Measurements from ENCODE around the gene ZDHHC19.
"Not testable (repeated sequence)": the region's sequence is repeated elsewhere in the genome, so short reads cannot be mapped to it uniquely, and the experiment has no call there.

The ZDHHC19 gene, protein sequence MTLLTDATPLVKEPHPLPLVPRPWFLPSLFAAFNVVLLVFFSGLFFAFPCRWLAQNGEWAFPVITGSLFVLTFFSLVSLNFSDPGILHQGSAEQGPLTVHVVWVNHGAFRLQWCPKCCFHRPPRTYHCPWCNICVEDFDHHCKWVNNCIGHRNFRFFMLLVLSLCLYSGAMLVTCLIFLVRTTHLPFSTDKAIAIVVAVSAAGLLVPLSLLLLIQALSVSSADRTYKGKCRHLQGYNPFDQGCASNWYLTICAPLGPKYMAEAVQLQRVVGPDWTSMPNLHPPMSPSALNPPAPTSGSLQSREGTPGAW

DNA sequence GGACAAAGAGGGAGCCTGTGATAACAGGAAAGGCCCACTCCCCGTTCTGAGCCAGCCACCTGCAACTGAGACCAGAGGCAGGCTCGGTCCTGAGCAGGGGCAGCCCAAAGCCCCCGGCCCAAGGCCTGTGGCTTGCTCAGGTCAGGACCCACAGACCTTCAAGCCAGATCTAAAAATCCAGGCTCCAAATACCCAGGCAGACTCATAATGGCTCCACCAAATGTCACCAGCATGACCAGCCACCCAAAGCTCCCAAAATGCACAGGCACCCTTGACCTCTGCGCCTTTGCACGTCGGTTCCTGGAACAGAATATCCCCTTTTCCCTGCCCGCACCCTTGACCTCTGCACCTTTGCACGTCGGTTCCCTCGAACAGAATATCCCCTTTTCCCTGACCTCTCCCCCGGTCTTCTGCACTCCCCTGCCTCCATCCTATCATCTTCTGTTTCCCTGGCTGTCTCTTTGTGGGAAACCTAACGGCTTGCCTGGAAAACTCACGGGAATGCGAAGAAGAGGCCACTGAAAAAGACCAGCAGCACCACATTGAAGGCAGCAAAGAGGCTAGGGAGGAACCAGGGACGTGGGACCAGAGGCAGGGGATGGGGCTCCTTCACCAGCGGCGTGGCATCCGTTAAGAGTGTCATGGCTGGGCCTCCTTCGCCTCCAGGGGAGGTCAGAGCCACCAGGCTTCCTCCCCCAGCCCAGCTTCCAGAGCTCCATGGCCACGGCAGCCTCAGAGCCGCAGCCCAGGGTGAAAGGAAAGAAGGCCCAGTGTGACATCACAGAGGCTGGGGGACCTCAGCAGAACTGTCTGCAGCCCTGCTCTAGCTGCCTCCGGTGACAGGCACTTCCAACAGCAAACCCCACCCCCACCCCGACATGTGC, at the start of gene ZDHHC19:
TSS of gene ZDHHC19 (minus strand) at position 728 of the 884 bp plus-strand sequence. CDS start at position 643, 85 bp downstream.
- DNase-seq = no peak

DNA sequence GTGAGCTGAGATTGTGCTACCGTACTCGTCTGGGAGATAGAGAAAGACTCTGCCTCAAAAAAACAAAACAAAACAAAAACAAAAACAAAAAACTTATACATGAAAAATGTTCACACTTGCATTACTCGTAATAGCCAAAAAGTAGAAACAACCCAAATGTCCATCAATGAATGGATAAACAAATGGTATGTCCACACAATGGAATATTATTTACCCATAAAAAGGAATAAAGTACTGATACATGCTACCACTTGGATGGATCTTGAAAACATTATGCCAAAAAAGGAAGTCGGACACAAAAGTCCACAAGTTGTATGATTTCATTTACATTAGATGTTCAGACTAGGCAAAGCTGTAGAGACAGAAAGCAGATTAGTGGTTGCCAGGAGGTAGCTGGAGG, 49.6 kb upstream of the ZDHHC19 start:
- DNase-seq = no peak

DNA sequence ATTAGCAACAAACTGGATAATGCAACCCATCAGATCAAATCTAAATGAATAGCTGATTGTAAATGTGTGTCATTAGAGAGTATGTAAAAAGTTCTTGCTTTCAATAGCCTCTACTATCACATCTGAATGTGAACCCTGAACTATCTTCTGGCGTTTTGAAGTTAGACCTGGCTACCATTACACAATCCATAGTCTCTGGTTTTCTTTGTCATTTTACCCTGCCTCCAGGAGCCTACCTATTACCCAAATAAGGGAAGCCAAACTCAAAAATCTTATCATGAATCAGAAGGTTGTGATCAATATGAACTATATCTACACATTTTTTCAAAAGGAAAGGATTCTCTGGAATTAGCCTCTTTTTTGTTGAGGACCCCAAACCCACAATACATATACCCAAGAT, 44.6 kb upstream of the ZDHHC19 start:
- DNase-seq = no peak

DNA sequence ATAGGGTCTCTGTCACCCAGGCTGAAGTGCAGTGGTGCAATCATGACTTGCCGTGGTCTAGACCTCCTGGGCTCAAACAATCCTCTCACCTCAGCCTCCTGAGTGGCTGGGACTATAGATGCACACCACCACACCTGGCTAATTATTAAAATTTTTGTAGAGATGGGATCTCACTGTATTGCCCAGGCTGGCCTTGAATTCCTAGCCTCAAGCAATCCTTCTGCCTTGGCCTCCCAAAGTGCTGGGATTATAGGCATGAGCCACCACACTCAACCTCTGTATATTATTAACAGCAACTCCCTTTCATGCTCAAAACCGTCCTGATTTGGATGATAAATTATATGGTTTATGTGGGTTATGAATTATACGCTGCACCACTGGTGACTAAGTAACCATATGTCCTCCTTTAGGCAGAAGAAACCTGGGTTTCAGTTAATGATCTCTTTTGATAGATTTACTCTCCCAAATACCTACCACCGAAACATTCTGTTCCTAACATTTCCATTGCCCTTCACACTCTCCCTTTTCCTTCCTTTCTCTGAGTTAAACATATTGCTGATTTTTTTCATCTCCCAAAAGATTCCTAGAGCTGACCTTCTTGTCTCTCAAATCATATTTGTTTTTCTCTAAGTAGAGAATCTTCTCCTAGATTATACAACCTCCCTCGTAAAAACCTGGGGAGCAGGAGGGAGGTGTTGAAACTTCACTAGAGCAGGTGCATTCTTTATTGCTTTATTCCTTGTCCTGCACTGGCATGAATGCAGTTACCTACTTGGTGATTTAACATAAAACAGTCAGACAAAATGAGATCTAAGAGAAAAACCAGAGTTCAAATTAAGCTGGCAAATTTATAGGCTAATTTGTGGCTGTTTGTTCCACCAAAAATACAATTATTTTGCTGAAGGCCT, 43.4 kb upstream of the ZDHHC19 start:
- no peak for DNase-seq

DNA sequence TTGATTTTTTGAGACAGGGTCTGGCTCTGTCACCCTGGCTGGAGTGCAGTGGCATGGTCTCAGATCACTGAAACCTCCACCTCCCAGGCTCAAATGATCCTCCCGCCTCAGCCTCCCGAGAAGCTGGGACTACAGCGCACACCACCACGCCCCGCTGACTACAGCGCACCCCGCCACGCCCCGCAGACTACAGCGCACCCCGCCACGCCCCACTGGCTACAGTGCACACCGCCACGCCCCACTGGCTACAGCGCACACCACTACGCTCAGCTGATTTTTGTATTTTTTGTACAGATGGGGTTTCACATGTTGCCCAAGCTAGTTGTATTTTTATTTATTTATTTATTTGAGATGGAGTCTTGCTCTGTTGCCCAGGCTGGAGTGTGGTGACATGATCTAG, 40.7 kb upstream of the ZDHHC19 start:
- no peak for DNase-seq

DNA sequence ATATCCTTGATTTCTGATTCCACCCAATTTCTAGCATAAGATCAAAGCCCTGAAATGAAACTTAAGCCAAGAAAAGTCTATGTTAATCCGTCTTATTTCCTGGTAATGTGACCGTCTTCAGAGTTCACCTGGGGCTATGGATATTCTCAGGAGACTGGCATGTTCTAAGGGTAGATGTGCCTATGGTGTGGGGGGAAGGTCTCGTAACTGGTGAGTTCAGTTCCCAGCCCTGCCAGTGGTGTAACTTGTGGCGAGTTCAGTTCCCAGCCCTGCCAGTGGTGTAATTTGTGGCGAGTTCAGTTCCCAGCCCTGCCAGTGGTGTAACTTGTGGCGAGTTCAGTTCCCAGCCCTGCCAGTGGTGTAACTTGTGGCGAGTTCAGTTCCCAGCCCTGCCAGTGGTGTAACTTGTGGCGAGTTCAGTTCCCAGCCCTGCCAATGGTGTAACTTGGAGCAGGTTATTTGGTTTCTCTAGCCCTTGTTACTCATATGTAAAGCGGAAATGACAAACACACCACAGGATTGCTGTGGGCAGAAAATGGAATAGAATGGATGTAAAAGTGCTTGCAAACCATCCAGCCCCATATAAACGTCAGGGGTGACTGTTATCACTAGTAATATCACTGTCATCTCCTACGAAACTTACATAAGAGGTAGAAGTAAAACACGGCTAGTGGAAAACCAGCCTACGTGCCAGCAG, 35.6 kb upstream of the ZDHHC19 start:
- no peak for DNase-seq

DNA sequence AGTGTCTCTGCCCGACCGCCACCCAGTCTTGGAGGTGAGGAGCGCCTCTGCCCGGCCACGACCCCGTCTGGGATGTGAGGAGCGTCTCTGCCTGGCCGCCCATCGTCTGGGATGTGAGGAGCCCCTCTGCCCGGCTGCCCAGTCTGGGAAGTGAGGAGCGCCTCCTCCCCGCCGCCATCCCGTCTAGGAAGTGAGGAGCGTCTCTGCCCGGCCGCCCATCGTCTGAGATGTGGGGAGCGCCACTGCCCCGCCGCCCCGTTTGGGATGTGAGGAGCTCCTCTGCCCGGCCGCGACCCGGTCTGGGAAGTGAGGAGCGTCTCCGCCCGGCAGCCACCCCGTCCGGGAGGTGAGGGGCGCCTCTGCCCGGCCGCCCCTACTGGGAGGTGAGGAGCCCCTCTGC, 33.0 kb upstream of the ZDHHC19 start:
- not testable (repeated sequence) for DNase-seq

DNA sequence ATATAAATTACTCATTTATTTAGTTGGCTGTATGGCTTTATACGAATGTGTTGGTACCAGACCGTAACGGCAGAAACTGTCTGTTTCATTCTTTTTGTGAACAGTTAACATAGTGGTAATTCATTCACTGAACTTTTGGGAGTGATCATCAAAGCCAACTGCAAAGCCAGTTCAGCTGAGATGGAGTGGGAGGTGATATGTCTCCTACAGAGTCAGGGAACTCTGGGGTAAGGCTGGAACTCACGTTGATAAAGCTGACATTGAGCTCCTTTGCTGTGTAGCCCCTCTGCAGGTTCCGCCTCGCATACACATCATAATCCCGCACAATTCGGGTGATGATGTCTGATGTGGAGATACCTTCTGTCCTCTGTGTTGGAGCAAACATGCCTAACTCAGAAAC, 30.5 kb upstream of the ZDHHC19 start:
- DNase-seq = no peak

DNA sequence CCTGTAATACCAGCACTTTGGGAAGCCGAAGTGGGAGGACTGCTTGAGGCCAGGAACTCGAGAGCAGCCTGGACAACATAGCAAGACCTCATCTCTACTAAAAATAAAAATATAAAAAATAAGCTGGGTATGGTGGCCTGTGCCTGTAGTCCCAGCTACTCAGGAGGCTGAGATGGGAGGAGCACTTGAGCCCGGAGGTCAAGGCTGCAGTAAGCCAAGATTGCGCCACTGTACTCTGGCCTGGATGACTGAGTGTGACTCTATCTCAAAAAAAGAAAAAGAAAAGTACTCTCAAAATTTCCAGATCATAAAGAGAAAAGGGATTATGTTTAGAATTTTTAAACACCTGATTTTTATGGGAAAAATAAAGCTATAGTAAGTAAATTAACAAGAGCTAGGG, 29.2 kb upstream of the ZDHHC19 start:
- DNase-seq = no peak

DNA sequence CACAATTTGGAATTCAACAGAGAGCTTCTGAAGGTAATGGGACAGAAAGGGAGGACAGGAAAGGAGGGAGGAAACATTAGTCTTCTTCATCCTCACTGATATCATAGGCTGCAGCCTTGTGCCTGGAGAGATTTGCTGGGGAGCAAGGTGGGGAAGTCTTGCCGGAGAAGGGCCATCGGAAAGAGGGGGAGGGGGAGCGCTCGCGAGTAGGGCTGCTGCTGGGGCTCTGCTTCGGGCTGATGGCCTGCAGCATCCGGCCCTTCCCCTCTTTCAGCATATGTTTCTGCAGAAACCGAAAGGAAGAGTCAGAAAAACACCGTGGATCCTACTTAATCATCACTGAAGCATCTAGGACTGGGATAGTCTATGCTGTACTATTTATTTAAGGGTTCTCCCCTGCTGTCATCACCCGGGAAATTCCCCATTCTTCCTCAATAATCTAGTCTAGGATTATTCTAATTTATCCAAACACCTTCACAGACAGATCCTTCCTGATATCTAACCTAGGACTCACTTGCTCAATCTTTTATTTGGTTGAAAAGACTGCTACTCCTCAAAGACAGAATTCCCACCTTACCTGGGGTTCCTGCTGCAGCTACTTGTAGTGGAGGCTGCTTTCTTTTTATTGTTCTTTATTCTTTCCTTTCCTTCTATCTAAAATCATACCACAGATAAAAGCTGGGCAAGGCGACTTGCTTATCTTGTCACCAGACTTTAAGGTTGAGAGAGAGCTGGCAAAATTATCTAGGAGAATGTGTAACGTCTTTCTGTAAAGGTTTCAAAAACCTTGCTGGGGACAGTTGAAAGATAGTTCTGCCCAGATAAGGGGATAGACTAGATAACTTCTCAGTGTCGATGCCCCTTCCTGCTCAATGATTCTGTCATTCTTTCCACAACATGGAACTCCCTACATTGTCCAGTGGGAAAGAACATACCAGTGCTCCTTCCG, 27.7 kb upstream of the ZDHHC19 start:
- no peak for DNase-seq

DNA sequence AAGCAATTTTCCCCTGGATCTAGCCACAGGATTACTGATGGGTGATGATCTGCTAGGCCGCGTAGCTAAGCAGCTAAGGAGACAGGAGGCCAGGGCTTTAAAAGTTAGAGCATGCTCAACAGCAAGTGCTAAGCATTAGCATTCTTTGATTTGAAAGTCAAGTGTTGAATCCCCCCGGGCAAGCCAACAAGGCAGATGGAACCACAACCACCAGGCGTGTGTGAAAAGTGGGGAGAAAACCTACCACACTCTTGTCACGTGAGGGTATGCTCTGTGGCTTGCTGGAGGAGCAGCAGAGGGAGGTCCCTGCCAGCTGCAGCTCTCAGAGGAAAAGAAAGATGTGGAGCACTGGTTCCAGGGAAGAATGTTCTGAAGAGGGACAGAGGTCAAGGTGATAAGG, 26.0 kb upstream of the ZDHHC19 start:
- no peak for DNase-seq

DNA sequence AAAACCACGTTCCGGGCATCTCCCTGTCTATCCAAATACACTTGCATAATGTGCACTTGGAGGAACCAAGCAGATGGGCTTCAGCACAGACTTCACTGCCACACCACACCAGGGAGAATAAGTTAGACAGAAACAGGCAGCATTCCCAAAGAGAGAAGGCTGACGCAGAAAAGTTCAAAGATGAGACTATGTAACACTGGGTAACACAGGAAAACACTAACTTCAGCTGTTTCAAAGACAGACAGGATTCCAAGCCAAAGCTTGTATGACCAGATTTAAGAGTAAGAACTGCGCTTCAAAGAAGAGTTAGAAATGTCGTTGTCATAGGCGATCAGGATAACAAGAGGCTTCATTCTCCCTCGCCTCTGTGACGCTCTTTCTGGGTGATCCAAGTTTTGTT, 25.0 kb upstream of the ZDHHC19 start:
- DNase-seq = no peak

DNA sequence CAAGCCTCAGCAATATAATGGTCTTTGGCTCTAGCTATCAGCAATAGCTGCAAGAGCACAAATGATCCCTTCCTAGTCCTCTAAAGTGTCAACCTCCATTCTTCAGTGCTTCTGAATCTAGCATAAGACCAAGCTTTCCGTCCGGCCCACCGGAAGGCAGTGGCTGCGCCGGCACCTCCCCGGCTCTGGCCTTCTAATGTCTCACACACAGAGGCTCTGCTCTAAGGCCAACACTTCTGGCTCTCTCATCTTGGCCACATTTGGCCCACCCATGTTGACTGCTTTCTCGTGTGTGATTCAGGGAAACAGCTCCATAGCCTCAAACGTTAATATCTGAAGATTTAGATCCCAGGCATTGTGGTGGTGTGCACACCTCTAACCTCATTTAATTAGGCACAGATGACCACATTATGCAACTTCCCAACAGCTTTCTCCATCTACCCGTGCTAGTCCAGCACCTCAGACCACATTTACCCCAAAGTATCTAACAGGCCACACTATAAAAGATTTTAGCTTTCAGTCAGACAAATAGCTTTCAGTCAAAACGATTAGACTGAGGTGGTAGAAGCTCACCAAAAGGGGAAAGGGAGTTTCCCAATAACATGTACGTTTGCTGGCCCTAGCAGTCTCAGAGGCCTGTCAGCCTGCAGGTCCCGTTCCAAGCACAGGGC, 24.4 kb upstream of the ZDHHC19 start:
- no peak for DNase-seq

DNA sequence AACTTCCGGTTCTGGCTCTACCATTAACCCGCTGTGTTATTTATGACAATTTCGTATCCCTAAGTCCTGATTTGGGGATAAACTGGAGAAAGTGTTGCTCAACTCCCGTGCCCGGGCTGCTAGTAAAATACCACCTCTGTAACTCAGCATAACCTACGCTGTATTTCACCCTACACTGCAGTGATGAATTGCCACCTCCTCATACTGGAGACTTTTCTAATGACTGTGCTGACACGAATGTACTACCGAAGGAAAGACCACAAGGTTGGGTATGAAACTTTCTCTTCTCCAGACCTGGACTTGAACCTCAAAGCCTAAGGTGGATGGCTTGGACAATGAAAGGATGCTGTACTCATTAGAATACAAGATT, 21.7 kb upstream of the ZDHHC19 start:
- DNase-seq = no peak

DNA sequence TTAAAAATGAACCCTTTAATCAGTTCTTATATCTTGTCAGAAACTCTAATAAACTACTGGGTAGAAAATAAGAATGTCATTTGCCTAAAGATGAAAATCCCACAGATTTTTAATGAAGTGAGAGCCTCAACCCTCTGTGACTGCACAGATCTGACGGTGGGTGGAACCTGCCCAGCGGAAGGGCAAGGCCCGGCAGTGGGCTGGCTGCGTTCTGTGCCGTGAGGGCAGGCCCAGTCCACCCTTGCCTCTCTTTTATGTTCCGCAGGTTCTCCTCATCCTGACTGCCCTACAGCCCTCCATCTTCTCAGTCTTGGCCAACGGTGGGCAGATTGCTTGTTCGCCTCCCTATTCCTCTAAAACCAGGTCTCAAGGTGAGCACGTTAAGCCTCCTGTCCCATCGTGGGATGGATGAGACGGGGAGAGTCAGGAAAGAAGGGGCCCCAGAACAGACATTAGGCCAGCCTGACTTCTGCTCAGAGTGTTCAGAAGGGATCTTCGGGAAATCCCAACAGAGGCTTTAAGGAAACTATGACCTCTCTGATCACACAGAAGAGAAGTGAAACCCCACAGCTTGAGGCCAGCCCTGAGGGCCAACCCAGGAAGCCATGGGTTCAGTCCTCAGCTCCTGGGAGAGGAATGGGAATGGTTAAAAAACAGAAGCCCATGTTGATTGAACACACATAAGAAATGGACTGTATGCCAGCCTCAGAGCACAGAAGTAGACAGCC, 21.1 kb upstream of the ZDHHC19 start:
- DNase-seq = no peak

DNA sequence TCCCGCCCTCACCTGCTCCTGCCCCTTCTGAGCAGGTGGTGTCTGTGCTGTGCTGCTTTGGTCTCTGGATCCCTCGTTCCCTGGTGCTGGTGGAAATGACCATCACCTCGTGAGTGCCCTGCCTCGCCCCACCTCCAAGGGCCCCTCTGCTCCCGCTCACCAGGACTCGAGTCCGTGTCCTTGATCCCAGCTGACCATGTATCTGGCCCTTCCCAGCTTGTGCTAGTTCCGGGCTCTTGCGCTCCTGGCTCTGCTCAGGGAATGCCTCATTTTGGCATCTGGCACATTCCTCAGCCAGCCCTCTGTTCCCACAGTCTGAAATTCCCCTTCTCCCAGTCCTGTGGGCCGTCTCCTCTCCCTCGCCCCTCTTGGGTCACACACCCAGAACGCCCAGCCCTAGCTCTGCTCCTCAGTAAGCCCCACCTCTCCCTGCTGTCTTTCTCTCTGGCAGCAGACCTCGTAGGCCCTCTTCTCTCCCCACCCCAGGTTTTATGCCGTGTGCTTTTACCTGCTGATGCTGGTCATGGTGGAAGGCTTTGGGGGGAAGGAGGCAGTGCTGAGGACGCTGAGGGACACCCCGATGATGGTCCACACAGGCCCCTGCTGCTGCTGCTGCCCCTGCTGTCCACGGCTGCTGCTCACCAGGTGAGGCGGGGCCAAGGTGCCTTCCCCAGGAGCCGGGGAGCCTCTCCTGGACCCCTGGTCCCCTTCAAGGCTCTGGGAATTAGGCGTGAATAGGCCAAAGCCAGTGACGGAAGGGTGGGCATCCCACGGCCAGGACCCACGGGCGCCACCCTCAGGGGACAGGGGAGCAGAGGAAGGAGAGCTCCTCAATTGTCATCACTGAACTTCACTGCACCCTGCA, 16.7 kb upstream of the ZDHHC19 start:
- no peak for DNase-seq

DNA sequence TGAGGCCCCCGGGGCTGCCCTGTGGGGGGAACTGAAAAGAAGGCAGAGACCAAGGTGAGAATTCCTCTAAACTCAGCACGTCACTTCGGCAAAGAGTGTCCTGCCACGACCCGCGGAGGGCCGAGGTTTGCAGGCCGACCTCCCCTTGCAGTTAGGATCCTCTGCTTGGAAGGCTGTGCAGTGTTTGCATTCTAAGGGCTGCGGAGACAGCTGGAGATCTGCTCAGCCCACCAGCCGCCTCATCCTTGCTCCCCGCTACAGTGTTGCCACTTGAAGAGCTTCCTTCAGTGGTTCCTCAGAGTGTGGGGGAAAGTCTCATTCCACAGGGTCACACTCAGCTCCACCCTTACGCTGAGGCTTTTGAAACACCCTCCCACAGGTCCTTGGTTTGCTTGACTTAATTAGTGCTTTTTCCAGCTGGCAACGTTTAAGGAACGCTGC, 15.9 kb upstream of the ZDHHC19 start:
- DNase-seq = no peak

DNA sequence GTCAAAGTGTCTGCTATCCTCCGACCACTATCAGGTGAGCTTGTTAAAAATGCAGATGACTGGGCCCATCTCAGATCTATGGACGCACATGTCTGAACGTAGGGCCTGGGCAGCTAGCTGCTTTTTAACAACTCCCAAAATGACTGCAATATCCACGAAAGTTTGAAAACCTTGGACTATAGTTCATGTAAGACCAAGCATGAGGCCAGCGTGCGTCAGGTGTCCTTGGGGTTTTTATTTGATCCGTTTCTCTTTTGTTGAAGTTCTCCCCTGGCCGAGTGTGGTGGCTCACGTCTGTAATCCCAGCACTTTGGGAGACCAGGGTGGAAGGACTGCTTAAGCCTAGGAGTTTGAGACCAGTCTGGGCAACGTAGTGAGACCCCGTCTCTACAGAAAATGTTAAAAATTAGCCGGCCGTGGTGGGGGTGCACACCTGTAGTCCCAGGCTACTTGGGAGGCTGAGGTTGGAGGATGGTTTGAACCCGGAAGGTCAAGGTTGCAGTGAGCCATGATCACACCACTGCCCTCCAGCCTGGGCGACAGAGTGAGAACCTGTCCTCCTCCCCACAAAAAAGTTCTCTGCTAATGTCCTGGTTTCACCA, 14.7 kb upstream of the ZDHHC19 start:
- no peak for DNase-seq

DNA sequence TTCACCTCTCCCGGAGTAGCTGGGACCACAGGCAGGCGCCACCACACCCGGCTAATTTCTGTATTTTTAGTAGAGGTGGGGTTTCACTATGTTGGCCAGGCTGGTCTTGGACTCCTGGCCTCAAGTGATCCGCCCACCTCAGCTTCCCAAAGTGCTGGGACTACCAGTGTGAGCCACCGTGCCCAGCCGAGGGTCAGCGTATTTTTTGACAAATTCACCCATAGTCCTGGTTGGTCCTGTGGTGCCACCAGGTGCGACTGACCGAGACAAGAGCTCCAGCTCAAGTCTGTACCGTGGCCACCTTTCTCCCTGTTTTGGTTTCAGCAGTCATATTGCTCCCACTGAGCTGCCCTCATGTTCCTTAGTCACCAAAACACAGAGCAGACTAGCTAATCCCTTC, 13.9 kb upstream of the ZDHHC19 start:
- no peak for DNase-seq

Data from CD4-positive, alpha-beta T cell treated with Interleukin-15 for 1 hour (primary cell).